GM21723 (cell line): ENCODE measurements around the gene PSG6.
"Not testable (repeated sequence)": the region's sequence is repeated elsewhere in the genome, so short reads cannot be mapped to it uniquely, and the experiment has no call there.

Experiments
- ATAC-seq: cut with Tn5 transposase; IDR thresholded peaks from one replicate; pipeline ENCODE4 v1.9.1; 2021; ENCODE audit warnings: mild to moderate bottlenecking, moderate library complexity; ENCODE audit not compliant: unreplicated experiment

Gene PSG6

DNA sequence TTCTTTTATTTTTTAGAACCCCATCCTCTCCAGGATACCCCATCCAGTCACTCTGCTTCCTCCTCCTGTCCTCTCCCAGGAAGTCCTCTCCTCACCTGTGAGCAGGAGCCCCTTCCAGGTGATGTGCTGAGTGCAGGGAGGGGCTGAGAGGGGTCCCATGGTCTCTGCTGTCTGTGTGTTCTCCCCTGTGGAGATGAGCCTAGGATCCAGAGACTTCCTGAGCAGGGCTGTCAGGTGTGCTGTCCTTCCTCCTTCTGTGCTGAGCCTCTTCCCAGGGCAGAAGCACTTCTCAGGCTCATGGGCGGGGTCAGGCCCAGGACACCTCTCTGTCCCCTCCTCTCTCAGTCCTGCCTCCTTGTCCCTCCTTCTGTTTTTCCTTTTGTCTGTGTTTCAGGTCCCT lies at the start of gene PSG6:
PSG6 (minus strand) TSS at position 261 of the 400 bp plus-strand sequence; CDS start at position 159, 102 bp downstream.
- not testable (repeated sequence) for ATAC-seq

- ATAC-seq: no peak
These were observed 47.5 kb upstream of the PSG6 start for GRCh38 chr19:42965176-42965575.

DNA sequence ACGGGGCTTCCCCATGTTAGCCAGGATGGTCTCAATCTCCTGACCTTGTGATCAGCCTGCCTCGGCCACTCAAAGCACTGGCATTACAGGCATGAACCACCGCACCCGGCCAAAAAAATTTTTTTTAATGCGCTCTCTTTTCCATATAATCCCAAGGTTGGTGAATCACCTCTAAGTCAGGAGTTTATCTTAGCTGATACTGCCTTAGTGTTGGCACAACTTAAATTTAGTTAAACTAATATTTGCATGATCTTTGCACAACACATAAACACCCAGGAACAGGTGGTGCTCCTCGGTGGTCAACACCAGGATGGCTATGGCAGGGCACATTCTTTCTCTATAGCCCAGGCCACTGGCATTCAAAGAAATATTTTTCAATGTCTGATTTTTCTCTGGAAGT lies 43.4 kb upstream of the PSG6 start:
- no peak for ATAC-seq

DNA sequence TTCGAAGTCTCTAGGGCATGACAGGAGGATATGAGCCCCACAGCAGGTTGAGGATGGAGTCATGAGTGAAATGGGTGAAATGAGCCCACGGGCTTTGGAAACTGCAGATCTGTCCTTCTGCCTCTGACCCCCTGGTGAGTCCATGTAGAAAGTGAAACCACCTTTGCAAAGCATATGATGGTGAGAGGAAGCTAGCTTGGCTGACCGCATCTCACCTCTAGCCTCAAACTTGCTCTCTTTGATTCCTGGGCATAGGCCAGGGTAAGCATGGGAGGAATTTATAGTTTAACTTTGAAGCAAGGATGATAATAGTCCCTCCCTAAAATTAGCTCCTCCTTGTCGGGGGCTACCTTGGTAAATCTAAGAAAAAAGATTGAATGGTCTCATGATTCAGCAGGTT lies 34.4 kb upstream of the PSG6 start:
- ATAC-seq: not testable (repeated sequence)

GRCh38 chr19:42951476-42951875 lies 33.8 kb upstream of the PSG6 start:
- not testable (repeated sequence) for ATAC-seq

GRCh38 chr19:42942187-42942789 lies 24.6 kb upstream of the PSG6 start:
- no peak for ATAC-seq

- ATAC-seq: not testable (repeated sequence)
These were observed 19.4 kb upstream of the PSG6 start, which contains the start of gene PSG7 for GRCh38 chr19:42937107-42937506. Gene PSG7 (minus strand): TSS chr19:42937207. CDS start chr19:42937076, 131 bp downstream.

- ATAC-seq: not testable (repeated sequence)
These were observed 17.0 kb upstream of the PSG6 start for GRCh38 chr19:42934726-42935125.

DNA sequence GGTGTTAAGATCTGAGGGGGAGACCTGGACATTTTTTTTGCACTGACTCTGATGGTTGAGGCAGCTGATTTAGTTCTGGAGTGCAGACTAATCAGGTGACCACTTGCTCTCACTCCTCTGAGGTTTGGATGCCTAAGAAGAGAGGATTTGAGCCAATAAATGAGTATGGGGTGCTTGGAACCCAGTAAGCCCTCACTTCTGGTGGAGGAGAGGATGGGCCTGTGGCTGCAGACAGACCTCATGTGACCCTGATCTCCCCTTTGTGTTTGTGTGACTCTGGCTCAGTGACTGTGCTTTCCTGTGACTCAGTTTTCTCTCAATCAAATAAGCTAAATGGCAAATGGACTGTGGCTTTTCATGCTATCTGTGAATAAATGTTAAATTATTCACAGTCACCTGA lies 16.5 kb upstream of the PSG6 start:
- ATAC-seq: not testable (repeated sequence)

GRCh38 chr19:42933412-42933811 lies 15.7 kb upstream of the PSG6 start:
- not testable (repeated sequence) for ATAC-seq

DNA sequence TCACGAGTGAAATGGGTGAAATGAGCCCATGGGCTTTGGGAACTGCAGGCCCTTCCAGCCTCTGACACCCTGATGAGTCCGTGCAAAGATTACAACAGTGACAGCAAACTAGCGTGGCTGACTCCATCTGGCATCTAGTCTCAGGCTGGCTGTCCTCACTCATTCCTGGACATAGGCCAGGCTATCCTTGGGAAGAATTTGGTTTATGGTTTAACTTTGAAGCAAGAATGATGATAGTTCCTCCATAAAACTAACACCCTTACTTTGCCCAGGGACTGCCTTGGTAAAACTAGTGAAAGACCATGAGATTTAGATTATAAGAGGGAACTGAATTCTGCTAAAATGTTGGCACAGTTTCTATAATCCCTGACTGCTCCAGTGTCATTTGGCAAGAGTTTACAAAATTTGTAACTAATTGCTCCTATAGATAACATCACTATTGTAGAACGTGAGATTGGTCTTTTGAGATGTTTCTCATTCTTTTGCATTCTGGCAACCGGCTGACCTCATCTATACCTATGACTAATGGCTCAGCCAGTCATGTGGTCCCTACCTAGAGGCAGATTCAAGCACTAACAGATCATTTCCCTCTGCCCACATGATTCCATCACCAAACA lies 14.9 kb upstream of the PSG6 start:
- ATAC-seq: not testable (repeated sequence)

DNA sequence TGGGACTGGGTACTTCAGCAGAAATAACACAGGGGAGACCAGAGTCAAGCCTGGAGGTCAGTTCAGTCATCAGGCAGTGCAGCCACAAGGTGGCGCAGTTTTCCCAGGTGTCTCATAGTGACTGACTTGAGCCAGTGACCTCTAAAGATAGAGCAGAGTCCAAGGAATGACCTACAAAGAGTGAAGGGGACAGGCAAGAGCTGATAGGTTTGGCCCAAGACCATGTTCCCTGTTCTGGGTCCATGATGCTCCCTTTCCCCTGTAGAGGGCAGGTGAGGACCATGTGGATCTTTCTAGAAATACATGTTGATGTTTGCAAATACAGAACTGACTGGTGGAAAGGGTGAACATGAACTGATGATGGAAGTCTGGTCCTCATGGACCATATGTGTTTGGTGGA lies 12.5 kb upstream of the PSG6 start:
- ATAC-seq: not testable (repeated sequence)

DNA sequence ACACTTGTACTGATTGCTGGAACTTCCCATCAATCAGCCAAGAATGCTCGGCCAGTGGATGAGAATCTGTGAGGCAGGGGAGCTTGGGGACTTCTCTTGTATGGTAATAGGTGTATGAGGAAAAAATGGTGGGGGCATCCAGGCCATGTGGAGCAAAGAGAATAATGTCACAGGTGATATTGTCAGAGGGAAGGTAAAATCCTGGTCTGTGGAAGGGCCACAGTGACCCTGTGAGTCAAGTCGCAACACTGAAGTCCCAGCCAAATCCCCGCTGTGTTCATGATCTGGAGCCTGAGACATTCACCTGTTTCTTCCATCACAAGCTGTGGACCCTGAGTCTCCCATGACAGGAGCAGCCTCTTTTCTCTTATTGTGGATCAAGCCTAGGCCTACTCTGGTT lies 11.2 kb upstream of the PSG6 start:
- ATAC-seq: no peak

- ATAC-seq: no peak
These were observed 9.1 kb upstream of the PSG6 start for GRCh38 chr19:42926781-42927180.

- ATAC-seq: not testable (repeated sequence)
These were observed 5.4 kb upstream of the PSG6 start for GRCh38 chr19:42923106-42923505.

DNA sequence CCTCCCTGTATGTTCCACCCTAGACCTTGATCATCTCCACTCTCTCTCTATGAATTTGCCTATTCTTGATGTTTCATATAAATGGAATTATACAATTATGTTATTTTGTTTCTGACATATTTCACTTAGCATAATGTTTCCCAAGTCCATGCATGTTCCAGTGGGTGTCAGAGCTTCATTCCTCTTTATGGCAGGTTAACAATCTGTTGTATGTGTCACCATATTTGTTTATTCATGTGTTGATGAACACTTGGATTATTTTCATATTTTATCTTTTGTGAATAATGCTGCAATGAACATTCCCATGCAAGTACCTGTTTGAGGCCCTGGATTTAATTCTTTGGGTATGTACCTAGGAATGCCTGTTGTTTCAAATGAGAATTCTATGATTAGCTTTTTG lies 3.3 kb upstream of the PSG6 start:
- ATAC-seq: not testable (repeated sequence)

GRCh38 chr19:42919757-42920079 lies 2.0 kb upstream of the PSG6 start:
- no peak for ATAC-seq

DNA sequence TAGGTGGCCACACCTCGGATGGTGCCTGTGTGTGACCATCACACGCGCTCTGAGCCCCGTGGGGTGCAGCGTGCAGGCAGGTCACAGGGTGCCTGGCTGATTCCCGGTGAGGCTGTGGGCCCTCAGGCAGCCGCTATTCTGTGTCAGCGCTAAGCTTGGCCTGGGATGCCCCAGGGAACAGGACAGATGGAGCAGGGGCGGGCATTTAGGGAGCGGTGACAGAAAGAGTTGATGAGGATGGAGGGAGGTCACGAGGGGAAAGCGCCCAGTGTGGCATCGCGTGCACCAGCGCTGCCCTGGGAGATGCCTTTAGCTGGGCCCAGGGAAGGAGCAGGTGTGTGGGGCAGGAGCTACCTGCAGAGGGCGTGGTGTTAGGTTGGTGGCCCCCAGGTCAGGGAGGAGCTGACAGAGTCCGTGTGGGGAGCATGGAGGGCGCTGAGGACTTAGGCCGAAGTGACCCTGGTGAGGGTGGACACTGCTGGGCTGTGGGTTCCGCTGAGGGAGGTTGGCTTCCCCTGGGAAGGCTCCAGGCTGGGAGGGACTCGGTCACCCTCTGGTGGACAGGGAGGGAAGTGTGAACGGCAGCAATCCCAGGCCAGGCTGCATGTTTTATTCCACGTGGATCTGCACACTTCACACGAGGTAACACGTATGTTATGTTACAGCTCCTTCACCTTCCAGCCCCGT lies 1.5 kb upstream of the PSG6 start:
- not testable (repeated sequence) for ATAC-seq

DNA sequence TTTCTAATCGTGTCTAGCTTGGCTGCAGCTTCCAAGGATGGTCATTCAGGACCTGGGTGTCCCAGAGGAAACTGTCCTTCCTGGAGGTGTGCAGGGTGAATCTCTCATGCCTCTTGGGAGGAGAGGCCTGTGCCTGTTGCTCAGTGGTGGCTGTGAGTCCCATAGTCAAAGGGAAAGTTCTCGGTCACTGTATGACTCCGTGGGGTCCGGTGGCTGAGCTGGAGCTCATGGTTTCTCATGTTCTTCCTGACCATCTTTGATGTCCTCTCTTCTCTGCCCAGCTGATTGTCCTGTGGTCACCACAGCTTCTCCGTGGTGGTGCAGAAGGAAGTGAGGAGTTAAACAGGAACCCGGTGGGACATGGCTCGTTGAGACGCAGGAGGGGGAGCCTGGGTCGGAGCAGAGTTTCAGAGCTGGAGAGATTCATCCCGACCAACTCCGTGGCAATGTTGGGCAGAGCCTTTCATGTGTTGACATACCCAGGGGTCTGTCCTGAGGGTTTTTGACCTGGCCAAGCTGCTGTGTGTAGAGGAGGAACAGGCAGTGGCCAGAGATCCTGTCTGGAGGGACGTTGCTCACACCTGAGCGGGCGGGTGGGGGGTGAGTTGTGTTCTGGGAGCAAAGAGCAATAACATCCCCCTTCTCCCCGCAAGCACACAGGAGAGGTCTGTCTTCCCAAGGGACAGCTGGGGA lies 829 bp upstream of the PSG6 start:
- ATAC-seq: not testable (repeated sequence)

- ATAC-seq: not testable (repeated sequence)
These were observed 763 bp downstream of the PSG6 start for GRCh38 chr19:42916931-42917330.

GRCh38 chr19:42913516-42913915 lies 4.2 kb downstream of the PSG6 start:
- not testable (repeated sequence) for ATAC-seq
